Measurements from ENCODE around the gene RPL15.

The RPL15 gene

DNA sequence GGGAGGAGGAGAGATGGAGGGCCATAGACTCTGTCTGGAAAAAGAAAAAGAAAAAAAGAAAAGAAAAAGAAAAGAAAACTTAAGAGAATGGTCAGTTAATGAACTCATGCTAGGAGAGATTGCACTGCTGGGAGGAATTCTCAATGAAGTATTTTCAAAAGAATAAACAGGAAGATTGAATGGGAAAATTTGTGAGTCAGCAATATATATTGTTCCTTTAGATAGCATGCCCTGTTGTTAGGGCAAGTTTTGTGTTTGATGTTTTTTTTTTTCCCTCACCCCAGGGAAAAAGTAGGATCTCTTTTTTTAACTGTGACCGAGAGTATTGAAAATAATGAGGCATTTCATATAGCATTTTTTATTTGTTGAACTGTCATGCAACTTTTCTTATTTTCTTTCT, 20.4 kb downstream of the RPL15 start:
- DNase-seq, result no peak

DNA sequence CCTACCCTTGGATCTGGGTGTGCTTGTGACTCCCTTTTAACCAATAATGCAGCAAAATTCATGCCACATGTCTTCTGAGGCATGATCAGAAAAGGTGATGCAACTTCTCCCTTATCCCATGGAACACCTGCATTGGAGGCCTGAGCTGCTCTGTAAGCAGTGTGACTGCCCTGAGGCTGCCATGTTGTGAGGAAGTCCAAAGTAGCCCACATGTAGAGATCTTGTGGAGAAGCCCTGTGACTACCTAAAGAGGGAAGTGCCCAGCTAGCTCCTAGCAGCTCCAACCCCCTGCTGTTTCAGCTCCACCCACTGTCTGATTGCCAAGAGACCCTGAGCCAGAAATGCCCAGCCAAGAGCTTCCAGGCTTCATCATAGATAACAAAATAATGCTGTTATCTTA, 21.8 kb downstream of the RPL15 start:
- no peak for DNase-seq

DNA sequence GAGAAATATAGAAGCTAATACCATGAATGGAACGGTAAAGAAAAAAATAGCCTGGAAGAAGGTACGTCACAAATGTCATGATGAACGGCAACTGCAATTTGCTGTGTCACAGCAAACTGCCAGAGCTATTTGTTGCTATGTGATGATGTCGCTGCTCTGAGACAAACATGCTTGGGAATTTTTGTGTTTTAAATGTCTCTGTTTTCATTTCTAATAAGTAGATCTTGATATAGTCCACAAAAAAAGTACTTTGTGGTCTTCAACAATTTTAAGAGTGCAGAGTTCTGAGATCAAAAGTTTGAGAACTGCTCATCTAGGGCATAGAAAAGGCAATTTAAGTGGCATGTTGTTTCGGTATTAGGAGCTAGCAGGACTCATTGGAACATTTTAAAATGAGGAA, 23.8 kb downstream of the RPL15 start:
- DNase-seq, result no peak

DNA sequence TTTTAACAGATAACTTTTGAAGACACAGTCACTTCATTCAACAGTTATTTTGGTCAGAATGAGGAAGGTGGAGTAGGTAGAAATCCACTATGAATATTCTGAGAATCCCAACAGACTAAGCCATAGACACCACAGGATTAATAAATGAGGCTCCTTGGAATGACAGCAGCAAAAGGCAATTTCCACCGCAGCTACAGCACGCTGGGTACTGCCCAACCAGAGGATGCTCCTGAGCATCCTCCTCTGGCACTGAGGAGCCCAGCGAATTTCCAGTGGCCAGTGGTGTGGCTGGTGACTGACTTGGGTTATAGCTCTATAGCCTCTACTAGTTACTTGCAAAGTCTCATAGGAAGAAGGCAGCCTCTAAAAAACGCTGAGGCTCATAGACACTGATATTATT, 24.5 kb downstream of the RPL15 start:
- DNase-seq, result no peak

DNA sequence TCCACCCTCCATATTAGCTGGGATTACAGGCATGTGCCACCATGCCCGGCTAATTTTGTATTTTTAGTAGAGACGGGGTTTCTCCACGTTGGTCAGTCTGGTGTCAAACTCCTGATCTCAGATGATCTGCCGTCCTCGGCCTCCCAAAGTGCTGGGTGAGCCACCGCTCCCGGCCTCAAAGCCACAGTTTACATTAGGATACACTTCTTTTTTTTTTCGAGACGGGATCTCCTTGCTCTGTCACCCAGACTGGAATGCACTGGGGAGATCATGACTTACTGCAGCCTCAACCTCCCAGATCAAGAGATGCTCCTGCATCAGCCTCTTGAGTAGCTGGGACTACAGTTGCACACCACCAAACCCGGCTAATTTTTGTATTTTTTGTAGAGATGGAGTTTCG, 25.6 kb downstream of the RPL15 start:
- DNase-seq, result no peak

DNA sequence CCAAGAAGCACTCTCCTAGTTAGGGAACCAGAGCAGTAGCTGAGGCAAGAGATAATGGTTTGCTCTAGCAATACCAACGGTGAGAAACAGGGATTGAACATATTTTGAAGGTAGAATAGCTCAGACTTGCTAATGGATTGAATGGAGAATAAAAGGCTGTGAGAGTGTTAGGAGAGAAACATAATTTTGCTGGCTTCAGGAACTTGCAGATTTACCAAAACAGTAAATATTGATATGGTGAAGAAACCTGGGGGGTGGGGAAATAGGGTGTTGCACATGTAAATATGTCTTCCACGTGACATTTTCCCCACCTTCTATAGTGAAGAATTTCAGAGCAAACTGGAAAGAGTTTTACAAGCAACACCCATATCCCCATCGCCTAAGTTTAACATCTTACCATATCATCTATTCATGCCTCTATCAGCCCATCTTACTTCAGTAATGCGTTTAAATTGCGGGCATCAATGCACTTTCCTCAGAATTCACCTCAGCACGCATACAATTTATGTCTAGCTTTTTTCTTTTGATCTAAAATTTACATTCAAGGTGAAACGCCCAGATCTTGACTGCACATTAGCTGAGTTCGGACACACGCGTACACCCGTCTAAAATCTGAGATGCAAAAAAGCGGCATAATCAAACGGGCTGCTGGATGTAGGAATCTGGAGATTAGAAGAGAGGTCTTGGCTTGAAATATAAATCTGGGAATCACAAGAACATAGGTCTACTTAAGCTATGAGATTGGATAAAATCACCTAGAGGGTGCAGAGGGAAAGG, 27.3 kb downstream of the RPL15 start:
- DNase-seq, result no peak

DNA sequence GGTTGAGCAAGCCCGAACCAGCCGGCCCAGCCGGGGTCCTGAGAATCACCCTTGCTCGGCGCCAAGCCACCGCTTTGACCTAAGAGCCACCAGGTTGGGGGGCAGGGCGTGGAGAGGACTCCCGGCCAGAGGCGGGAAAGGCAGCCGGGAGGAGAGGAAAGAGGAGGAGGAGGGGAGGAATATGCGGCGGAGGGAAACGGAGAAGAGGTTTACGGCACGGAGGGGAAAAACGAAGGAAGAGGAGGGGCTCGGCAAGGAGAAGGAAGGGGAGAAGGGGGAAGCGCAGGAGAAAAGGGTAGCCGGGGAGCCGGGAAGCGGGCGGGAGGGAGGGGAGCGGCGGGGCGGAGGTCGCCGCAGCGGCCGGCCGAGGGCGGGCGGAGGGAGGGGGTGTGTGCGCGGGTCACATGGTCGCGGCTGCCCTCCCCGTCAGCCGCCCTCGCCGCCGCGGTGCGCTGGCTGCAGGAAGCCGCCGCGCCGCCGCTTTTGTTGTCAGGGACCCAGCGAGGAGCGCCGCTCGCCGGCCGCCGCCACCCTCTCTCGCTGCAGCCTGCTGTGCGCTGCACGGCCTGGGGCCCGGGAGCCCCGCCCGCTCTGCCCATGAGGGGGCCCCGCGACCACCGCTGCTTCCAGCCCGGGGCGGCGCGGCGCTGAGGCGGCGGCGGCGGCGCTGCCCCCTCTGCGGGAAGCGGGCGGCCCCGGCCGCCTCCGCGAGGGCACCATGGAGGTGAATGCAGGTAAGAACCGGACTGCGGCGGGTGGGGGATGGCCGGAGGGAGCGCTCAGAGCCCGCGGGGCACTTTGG, 28.1 kb downstream of the RPL15 start, which contains the start of gene NR1D2:
Gene NR1D2 (plus strand): TSS at position 426 of the 802 bp plus-strand sequence. CDS start 293 bp downstream, at position 719.
- DNase-seq, result peak; percentile 63 to 72

DNA sequence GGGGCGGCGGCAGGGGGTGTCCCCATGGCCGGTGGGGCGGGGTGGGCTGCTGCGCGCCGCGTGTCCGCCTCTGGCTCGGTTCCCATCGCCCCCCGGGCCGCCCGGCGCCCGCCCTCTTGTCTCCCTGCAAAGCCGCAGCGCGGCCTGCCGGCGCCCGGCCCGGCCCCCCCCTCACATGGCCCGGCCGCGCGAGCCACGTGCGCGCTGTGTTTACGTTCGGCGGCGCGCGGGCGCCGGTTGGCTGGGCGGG, 28.7 kb downstream of the RPL15 start:
- DNase-seq, result no peak

DNA sequence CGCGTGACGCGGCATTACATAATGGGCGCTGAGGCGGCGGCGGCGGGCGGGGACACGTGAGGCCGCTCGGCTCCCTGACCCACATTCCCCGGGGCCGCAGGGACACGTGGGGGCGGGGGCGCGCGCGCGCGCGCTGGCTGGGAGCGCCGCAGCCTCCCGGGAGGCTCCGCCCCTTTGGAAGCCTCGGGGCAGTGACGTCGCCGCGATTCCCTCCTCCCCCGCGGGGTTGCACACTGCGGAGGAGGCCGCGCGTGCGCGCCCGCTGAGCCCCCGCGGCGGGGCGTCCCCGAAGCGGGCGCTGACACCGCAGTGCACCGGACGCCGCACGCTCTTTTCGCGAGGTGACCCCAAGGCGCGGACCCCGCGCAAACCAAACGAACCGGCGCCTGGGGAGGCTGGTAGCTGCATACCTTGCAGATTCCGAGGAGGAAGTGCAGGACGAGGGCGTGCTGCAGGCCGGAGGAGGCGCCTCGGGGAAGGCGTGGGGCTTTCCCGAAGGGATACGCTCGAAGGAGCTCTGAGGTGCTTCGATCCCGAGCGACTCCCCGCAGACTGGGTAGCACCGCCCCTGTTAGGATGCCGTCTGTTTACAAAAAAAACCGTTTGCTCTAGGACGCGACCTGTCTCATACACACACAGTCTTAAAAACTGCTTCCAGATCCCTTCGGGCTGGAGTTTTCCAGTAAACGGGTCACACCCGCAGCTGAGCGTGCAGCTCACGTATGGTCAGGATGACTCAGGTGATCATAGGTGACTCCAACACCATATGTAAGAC, 29.2 kb downstream of the RPL15 start:
- peak; percentile 96 to 97 for DNase-seq

DNA sequence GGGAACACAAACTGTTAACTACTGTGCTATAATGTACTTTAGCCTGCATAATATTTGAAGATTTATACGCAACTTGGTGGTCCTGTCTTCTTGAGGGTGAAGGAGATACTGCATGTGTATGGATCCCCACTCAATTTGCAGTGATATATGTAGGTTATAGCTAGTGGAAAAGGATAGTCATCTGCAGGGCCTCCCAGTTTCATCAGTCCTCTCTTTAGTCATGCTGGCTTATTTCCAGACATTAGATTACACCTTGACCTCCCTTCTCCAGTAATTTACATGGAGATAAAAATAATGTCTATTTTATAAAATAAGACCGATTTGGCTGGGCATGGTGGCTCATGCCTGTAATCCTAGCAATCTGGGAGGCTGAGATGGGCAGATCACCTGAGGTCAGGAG, 31.8 kb downstream of the RPL15 start:
- DNase-seq, result no peak

DNA sequence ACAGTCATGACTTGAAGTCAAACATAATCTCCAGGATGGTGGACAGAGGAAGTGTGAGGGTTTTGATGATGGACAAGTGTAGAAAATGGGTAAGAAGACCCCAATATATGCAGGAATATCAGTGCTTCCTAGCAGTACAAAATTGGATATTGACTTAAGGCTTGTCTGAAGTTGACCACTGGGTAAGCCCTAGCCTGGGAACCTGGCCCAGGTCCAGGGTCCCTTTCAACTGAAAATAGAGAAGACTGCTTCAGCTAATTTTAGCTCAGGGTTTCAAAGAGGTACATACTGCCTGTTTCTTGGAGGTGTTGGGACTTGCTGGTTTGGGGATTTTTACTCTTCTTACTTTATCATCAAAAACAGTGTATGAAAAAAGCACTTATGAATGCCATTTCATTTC, 32.9 kb downstream of the RPL15 start:
- DNase-seq, result no peak

DNA sequence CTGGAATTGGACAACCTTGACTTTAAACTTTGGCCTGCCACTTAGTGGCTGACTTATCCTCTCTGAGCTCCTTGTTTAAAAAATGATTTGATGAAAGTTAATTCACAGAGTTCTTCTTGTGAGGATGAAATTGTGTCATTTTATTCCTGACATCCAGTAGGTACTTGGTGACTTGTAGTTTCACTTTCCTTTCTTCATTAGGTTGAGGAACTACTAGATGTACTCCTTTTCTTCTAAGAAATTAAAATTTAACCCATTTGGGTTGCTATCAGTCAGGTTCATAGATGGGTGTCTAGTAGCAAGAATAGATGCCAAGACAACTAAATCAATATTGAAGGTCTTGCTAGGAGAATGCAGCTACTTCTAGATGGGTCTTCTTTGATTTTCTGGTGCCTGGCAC, 33.4 kb downstream of the RPL15 start:
- DNase-seq, result no peak

DNA sequence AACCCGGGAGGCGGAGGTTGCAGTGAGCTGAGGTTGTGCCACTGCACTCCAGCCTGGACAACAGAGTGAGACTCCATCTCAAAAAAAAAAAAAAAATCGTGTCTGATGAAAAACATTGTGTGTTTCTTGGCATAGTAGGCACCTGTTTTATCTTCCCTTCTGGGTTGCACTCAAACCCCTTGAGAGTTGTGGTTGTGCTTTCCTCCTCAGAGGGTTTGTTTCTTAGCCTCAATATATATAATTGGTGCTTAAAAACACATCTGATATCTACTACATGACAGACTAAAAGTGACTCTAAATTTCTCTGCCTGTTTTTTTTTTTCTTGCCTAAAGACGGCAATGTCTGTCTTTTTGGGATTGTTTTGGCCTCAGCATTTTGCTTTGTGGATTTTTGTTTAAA, 35.7 kb downstream of the RPL15 start:
- no peak for DNase-seq

DNA sequence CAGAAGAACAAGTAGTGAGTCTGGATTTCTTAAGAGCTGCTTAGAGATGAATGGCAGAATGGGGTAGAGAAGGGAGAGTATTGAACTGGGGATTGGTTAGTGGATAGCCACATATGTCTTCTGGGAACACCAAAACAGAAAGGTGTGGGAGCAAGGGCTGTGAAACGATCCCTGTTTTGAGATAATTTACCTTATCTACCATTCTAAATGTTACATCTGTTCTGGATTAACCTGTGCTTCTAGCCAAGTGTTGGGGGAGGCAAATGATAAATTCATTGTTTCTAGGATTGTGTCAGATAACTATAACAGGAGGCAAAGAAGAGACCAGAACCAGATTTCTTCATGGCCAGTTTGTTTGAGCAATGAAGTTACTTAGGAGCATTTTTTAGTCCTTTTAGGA, 36.6 kb downstream of the RPL15 start:
- no peak for DNase-seq

DNA sequence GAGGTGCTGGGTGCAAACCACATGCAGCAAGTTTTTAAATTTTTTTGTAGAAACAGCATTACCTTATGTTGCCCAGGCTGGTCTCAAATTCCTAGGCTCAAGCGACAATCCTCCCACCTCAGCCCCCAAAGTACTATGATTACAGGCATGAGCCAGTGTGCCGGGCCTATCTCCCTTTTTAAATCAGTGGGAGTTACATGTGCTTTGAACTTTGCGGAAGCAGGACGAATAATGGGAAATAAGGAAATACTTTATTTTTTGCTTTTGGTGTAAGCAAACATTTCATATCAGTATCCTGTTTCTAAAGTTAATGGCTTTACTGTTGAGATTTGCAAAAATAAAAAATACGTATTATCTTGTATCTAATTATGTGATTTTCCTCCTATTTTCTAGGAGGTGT, 37.2 kb downstream of the RPL15 start:
- no peak for DNase-seq

DNA sequence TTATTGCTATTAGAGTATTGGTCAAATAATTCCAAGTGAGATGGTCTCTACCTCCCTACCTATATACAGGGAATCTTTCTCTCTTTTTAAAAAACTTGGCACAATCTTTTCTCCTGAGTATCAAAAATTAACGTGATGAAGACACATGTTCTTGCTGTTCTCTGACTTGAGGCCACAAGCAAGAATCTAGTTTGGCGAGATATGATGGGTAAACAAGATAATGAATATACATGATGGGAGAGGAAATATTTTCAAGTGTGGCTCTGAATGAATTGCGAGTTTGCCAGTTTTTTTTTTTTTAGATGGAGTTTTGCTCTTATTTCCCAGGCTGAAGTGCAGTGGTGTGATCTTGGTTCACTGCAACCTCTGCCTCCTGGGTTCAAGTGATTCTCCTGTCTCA, 39.8 kb downstream of the RPL15 start:
- DNase-seq, result no peak

DNA sequence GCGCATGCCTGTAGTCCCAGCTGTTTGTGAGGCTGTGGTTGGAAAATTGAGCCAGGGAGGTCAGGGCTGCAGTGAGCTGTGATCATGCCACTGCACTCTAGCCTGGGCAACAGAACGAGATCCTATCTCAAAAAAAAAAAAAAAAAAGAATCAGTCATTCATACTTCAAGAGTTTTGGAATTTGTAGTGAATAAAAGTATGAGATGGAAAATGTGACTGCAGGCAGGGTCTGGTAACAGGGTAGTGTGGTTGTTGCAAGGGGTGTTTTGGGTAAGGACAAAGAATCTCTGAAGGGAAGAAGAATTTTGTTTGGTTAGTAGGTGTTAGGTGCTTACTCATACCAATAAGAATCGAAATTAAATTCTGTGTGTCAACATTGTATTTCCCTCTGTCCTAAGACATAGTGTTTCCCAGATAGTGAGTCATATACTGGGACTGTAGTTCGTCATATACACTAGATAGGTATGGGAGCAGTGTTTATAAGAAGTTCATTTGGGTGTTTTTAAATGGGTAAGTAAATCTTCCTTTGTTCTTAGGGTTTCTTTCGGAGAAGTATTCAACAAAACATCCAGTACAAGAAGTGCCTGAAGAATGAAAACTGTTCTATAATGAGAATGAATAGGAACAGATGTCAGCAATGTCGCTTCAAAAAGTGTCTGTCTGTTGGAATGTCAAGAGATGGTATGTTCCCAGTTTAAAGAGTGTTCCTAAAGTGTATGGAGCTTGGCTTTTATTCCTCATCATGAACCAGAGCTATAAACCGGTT, 42.4 kb downstream of the RPL15 start:
- no peak for DNase-seq

DNA sequence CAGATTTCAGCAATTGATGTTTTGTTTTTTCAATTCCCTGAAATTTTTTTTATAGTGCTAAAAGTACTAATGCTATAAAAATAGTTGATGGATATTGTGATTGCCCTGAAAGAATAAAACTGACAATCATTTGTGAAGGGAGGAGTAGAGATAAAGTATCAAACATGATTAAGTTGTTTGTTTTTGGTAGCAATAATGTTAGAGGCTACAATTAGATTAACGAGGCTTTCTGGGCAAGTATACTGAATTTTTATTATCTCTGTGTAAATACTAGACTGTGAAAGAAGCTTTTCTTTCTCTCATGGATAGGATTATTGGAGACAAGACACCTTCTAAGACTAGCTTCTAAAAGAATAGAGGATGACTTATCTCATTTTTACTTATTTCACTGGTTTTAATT, 43.7 kb downstream of the RPL15 start:
- DNase-seq, result no peak

DNA sequence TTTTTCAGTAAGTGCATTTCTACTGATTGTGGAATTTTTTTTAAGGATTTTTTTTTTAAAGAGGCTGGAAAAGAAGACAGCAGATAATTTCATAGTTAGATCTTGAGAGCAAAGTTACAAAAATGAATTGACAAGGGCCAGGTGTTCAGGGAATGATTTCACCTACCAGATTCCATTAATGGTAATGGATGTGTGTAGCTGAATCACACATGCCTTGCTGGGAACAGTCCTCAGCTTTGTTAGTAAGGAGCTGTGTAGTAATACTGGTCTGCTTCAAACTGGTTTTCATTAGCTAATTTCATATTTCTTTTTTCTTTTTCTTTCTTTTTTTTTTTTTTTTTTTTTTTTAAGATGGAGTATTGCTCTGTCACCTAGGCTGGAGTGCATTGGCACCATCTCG, 44.1 kb downstream of the RPL15 start:
- DNase-seq, result no peak

DNA sequence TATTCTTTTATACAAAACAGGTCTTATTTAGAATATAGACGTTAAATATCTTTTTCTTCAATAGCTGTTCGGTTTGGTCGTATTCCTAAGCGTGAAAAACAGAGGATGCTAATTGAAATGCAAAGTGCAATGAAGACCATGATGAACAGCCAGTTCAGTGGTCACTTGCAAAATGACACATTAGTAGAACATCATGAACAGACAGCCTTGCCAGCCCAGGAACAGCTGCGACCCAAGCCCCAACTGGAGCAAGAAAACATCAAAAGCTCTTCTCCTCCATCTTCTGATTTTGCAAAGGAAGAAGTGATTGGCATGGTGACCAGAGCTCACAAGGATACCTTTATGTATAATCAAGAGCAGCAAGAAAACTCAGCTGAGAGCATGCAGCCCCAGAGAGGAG, 45.0 kb downstream of the RPL15 start:
- no peak for DNase-seq

DNA sequence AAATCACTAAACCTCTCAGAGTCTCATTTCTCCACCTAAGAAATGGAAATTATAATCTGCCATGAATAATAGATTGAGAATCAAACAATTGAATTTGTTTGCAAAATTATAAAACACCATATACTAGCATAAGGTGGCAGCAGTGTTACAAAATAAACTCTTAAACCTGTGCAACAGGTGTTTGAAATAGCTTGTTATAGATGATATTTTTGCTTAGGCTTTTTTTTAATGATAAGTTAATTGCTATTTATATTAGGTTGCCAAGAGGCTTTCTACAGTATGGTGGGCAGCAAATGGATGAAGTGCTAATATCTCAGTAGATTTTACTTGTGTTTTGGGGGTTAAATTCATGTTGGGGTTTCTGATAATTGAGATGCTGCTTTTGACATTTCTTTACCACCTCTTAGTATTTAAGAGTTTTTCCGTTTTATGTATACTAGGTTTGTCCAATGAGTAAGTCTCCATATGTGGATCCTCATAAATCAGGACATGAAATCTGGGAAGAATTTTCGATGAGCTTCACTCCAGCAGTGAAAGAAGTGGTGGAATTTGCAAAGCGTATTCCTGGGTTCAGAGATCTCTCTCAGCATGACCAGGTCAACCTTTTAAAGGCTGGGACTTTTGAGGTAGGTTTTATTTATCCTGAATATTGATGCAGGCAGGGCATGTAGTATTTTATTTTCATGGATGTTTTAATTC, 47.8 kb downstream of the RPL15 start:
- DNase-seq, result no peak

DNA sequence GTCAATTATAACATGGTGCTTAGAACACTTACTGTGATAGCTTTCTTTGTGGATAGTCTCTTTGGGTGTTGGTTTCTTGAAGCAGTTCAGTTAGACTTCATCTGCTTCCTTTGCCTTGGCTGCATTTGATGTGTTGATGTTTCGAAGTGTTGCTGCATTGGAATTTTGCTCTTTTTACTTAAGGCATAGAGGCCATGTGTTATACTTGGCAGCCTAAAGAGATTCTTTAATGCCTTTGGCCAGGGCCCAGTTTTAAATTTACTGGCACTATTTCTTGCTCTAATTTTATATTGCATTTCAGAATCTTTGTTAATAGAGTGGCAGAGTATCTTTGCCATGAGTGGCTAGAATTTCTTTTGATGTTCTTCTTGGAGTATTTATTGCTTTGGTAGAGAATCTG, 49.4 kb downstream of the RPL15 start:
- DNase-seq, result no peak

Data from activated CD4-positive, alpha-beta T cell treated with anti-CD3 and anti-CD28 coated beads, Interleukin-2, amount 50 U/mL, for 4 hours (primary cell).